Measurements from ENCODE around the gene TP63.
"Not testable (repeated sequence)": the region's sequence is repeated elsewhere in the genome, so short reads cannot be mapped to it uniquely, and the experiment has no call there.

TP63 gene

DNA sequence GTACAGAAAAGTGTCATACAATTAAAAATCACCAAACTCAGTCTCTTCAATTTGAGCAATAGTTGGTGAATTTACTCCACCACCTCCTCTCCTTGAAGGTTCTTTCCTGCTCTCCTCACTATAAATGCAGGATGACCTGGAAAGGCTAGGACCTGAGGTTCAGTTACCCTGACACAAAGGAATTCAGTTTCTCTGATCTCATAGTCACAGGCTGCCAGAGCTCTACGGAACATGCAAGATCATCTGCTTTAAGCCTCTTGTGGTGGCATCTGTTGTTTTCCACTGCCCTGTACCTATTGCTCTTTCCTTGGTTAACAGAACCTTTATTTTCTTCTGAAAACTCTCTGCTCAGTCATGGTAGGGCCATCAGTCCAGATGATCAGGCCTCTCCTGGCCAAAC is 4.9 kb upstream of the TP63 start:
- DNase-seq: no peak

- no peak for DNase-seq
These were observed 1.3 kb upstream of the TP63 start for GRCh38 chr3:189629803-189630455.

DNA sequence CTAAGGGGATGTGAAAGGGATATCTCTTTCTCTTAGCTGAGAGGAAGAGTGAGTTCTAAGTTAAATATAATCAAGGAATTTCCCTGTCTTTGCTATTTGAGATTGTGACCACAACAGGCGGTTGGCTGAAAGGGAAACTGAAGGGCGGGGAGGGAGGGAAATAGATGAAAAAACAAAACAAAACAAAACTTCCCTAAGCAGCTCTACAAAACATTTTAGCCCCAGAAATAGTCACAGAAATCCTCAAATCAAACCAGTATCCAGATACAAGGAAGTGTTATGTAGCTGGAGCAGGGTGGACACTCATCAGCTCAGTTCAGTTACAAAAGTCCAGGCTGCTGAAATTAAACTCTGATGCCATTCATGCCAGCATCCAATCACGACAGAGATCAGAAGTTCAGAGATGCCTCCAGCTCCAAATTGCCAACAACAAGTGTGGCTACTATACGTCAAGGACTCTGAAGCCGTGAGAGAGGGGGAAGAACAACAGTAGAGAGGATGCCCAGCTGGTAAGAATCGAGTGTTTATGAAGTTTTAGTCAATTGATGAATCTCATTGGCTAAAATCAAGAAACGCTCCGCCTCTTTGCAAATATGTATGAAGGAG is 319 bp upstream of the TP63 start:
- no peak for DNase-seq

- no peak for DNase-seq
These were observed 220 bp downstream of the TP63 start for GRCh38 chr3:189631409-189631808.

GRCh38 chr3:189632242-189632641 is 1.1 kb downstream of the TP63 start:
- DNase-seq: no peak

DNA sequence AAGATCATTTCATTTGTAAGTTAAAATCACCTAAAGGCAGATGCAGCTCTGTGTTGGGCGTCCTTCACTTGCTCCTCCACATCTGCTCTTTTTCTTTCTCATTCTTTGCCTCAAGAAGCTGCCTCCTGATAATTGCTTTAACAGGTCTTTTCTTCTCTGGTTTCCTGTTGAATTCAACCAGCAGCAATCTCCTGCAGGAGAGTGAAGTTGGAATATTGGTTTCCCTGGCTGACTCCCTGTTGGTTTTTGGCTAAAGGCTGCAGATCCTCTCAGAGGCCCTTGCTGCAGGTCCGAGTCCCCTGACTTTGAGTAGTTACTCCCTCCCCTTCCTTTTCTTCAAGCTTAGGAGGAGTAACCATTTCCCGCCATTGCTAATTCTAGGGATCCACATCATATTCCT is 4.2 kb downstream of the TP63 start:
- no peak for DNase-seq

- no peak for DNase-seq
These were observed 4.9 kb downstream of the TP63 start for GRCh38 chr3:189636048-189636447.

DNA sequence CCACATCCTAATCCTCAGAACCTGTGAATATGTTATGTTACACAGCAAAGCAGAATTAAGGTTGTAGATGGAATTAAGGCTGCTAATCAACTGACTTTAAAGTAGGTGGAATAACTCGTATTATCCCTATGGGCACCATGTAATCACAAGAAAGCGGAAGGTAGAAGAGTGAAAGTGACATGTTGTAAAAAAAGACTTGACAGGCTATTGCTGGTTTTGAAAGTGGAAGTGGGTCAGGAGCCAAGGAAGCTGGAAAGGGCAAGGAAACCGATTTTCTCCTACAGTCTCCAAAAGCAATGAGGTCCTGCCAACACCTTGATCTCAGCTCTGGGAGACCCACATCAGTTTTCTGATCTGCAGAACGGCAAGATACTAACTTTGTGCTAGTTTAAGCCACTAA is 6.6 kb downstream of the TP63 start:
- no peak for DNase-seq

DNA sequence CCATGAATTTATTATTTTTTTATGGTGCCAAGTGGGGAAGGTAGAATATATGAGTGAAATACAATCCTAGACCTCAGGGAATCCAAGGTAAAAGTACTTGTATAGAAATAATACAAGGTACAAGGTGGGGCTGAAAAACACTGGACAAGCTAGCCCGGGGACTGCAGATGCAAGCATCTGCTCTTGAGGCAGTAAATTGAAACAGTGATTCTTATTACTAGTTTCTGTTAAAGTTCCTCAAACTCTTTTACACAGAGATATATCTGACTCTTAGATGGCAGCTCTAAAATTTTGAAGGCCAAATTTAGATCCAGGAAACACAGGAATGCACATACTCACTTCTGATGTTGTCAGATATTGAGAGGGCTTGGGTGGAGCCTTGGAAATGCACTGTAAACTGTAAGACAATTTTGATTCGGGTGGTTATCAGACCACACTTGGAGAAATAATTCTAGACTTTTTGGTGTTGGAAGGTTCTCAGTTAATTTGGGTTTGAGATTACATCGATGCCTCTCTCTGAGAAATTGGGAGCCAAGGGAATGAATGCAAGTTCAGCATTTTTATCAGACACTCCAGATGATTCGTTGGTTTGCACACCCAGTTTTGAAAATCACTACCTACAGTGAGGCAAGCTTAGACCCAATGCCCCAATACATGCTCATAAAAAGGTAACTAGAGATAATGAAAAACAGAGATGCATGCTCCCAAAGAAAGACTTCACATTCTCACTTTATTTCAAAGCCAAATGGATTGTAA is 7.3 kb downstream of the TP63 start:
- DNase-seq: no peak

DNA sequence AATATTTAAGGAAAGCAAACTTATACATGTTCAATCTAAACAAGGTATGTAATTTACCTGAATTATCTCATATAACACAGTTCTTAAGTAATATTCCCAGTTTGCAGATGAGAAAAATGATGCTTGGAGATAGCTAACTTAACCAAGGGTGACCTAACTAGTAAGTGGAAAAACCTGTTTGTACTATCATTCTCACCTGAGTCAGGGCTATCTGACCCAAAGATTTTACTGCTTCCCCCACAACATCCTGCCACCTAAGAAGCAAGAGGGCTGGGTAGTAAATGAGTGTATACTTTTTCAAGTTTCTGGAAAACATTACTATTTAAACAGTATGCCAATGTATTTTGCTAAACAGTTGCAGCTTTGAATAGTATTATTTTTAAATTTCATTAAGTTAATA is 10.6 kb downstream of the TP63 start:
- no peak for DNase-seq

DNA sequence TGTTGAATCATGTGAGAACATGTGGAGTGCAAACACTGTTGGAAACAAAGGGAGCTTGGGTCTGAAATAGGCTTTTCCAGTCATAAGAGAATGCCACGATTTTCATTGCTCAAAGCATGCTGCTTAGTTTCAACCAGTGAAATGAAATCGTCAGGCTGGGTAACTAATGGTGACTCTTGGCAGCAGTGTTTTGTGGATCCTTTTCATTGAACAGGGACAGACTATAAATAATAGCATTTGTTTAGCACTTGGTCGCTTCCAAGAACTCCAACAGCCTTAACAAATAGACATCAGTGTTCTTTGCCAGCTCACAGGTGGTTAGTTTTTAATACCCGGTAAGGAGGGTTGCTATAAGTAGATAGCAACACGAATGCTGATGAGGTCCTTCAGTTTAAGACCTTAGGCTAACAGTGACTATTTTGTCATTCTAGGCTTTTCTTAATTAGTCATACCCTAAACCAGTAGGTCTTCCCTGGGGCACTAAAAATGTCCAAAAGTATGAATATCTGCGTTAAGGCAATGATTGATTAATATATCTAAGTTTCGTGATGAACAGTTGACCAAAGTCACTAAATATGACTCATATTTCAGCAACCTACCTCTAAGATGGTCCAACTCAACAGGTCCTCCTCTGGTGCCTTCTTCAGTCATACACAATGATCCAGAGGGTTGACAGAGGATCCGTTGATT is 15.8 kb downstream of the TP63 start:
- no peak for DNase-seq

DNA sequence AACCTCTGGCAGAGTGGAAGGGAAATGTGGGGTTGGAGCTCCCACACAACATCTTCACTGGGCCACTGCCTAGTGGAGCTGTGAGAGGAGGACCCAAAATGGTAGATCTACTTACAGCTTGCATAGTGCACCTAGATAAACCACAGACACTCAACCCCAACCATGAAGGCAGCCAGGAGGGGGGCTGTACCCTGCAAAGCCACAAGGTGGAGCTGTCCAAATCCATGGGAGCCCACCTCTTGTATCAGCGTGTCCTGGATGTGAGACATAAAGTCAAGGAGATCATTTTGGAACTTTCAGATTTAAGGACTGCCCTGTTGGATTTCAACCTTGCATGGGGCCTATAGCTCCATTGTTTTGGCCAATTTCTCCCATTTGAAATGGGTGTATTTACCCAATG is 20.9 kb downstream of the TP63 start:
- no peak for DNase-seq

DNA sequence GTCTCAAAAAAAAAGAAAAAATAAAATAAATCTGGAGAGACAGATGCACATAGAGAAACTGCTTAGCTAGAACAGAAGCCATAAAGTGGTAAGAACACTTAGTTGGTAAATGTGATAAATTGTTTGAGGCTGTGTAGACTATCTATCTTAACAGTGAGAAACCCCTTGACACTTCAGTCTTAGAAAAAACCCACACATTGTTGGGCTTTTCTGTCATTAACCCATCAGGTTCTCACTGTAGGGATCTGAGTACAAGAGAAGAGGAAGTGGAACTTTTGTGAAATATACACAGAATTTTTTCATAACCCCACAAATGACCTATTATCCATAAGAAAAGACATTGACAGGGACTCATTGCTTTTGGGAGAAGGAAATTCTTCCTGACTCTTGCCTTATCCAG is 24.4 kb downstream of the TP63 start:
- no peak for DNase-seq

GRCh38 chr3:189659571-189659970 is 28.4 kb downstream of the TP63 start:
- DNase-seq: no peak

- DNase-seq: no peak
These were observed 33.1 kb downstream of the TP63 start for GRCh38 chr3:189664311-189664710.

DNA sequence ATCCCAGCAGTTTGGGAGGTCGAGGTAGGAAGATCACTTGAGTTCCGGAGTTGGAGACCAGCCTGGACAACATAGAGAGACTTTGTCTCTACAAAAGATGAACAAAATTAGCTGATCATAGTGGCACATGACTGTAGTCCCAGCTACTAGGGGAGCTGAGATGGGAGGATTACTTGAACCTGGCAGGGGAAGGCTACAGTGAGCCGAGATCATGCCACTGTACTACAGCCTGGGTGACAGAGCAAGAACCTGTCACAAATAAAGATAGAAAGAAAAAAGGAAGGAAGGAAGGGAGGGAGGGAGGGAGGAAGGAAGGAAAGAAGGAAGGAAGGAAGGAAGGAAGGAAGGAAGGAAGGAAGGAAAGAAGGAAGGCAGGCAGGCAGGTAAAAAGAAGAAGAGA is 41.2 kb downstream of the TP63 start:
- not testable (repeated sequence) for DNase-seq

GRCh38 chr3:189673535-189673934 is 42.3 kb downstream of the TP63 start:
- no peak for DNase-seq

DNA sequence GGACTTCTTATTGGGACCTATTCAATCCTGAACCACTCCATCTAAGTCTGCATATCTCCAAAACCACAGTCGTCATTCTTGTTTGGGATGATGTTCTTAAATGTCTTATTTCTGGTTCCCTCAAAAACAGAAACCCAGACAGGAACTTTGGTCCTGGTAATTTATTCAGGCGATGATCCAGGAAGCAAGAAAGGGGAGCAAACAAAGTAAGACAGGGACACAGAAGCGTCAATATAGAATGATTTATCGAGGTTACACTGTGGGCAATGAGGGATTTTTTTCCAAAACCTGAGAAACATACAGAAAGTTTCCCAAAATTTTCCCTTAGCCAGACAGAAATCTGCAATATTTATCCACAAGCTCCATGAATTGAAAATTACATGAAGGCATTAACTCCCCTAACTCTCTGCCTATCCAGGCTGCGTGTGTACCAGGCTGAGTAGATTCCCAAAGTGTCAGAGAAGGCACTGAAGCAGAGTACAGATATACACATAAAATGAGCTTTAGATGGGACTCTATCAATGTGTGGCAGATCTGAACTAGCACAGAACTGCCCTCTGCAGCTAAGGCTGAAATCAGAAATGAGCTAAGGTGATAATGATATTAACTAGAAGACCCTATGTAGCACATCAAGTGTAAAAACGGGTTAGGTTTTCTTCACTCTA is 43.2 kb downstream of the TP63 start:
- no peak for DNase-seq

DNA sequence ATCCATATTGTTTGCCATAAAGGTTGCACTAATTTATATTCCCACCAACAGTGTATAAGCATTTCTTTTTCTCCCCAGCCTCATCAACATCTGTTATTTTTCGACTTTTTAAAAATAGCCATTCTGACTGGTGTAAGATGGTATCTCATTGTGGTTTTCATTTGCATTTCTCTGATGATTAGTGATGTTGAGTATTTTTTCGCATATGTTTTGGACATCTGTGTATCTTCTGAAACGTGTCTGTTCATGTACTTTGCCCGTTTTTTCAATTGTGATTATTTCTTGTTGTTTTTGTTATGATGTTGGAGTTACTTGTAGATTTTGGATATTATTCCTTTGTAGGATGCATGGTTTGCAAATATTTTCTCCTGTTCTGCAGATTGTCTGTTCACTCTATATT is 46.5 kb downstream of the TP63 start:
- DNase-seq: no peak

DNA sequence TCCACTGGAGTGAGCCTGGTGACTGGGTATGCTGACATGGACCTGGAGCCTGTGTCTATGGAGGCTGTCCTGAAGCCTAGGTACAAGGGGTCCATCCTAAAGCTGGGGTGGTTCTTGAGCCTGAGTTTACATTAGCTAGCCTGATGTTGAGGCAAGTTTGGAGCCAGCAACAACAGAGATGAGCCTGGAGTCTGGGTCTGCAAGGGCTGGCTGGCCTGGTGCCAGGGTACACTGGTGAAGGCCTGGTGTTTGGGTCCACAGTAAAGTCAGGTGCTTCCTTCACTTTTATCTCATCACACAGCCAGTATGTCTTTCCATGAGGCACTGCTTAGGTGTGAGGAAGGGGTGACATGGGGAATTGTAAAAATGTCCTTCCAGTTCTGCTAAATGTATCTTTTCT is 49.5 kb downstream of the TP63 start:
- DNase-seq: no peak

- no peak for DNase-seq
These were observed 52.5 kb downstream of the TP63 start for GRCh38 chr3:189683546-189684255.

DNA sequence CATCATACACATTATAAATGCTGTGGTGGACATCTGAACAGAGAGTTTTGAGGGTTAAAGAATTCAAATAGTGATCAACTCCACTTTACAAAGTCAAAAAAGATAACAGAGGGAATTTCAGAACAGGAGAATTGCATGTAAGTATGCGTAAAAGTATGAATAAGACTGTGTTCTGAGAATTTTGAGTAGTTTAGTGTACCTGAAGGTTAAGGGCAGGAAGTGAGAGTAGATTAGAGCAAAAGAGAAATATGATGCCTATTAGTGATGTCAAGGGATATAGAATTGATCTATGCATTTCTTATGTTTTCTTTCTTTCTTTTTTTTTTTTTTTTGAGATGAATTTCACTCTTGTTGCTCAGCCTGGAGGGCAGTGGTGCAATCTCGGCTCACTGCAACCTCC is 53.1 kb downstream of the TP63 start:
- DNase-seq: no peak

- DNase-seq: no peak
These were observed 54.1 kb downstream of the TP63 start for GRCh38 chr3:189685291-189685690.

All from activated effector memory CD4-positive, alpha-beta T cell treated with anti-CD3 and anti-CD28 coated beads, Interleukin-2, amount 50 U/mL, for 16 hours (primary cell).